Endothelial cell of umbilical vein (primary cell): ENCODE measurements around the gene MAD2L2. TPM values are rescaled to one million over a fixed set of nuclear protein-coding genes. Genes with fewer than 3 reads are reported as not detected.

Experiments
- BruUV-seq: library from RNA; stranded (reverse); fragments of 400-500 nt; replicated peaks from 2 replicates; lab custom pipeline; 2021; lab: Mats Ljungman, UMichigan
- CTCF ChIA-PET: fragments of 300-600, 350-600 bp; sonication (Branson Sonifier 250); formaldehyde crosslinking; loops from one replicate; lab custom pipeline; 2021; ENCODE audit warnings: antibody characterized with exemption, inconsistent platforms; lab: Charles Lee
- POLR2A ChIA-PET: fragments of 300-600, 350-600 bp; sonication (Branson Sonifier 250); formaldehyde crosslinking; loops from one replicate; lab custom pipeline; 2021; ENCODE audit warnings: antibody characterized with exemption, inconsistent platforms; lab: Charles Lee
- DNase-seq: peaks from one replicate; pipeline ENCODE4 v3.0.0-alpha.2; 2011; ENCODE audit warnings: low read depth, low spot score
- FAIRE-seq: peaks from 2 replicates; lab custom pipeline; 2011; peaks lifted over from hg19 to GRCh38; lab: Jason Lieb, UNC
- H2AFZ ChIP-seq: 2 replicates; pipeline ENCODE4 v1.6.0; 2012; ENCODE audit warnings: low read depth, low read length, control low read depth, inconsistent platforms
- H3K27ac ChIP-seq: 2 replicates; pipeline ENCODE4 v1.5.1; 2011; ENCODE audit warnings: low read depth, mild to moderate bottlenecking, control low read depth, low read length, moderate library complexity; ENCODE audit not compliant: insufficient read depth
- H3K27me3 ChIP-seq, 2 experiments: 2 replicates each; pipeline versions ENCODE4 v1.6.0 to v1.6.1; 2011; ENCODE audit warnings: low read length in 2 of 2, mixed read lengths in 1 of 2; ENCODE audit not compliant: control insufficient read depth in 2 of 2, insufficient read depth in 2 of 2
- H3K36me3 ChIP-seq, 2 experiments: 2 replicates in 1 of 2; 3 replicates in 1 of 2; pipeline ENCODE4 v1.5.1; 2011; ENCODE audit warnings: low read length in 2 of 2, mild to moderate bottlenecking in 1 of 2, moderate library complexity in 1 of 2; ENCODE audit not compliant: control insufficient read depth in 2 of 2, insufficient read depth in 2 of 2; ENCODE audit errors: extremely low read depth in 1 of 2
- H3K4me1 ChIP-seq: 3 replicates; pipeline ENCODE4 v1.5.1; 2011; ENCODE audit warnings: mild to moderate bottlenecking, low read length; ENCODE audit not compliant: control insufficient read depth, insufficient read depth; ENCODE audit errors: extremely low read depth
- H3K4me2 ChIP-seq: 2 replicates; pipeline ENCODE4 v1.6.1; 2011; ENCODE audit warnings: low read length, control low read depth, mixed read lengths; ENCODE audit not compliant: insufficient read depth
- H3K4me3 ChIP-seq, 3 experiments: fragments of 200-600 bp in 1 of 3; sonication (generic), shearing (Covaris generic) in 1 of 3; replicated peaks in 1 of 3; 2 replicates each; pipeline ENCODE4 v1.5.1; 2011 to 2016; ENCODE audit warnings: control low read depth in 3 of 3, low read length in 3 of 3, mild to moderate bottlenecking in 2 of 3, inconsistent platforms in 1 of 3, low read depth in 1 of 3, moderate library complexity in 1 of 3; ENCODE audit not compliant: insufficient read depth in 1 of 3
- H3K79me2 ChIP-seq: 2 replicates; pipeline ENCODE4 v1.6.0; 2012; ENCODE audit warnings: low read length, inconsistent platforms; ENCODE audit not compliant: control insufficient read depth, insufficient read depth
- H3K9ac ChIP-seq: replicated peaks from 2 replicates; pipeline ENCODE3; 2011; ENCODE audit warnings: low read length, control low read depth; ENCODE audit not compliant: insufficient read depth; ENCODE audit errors: extremely low read depth
- H3K9me1 ChIP-seq: replicated peaks from 3 replicates; pipeline ENCODE4 v1.6.0; 2011; ENCODE audit warnings: mild to moderate bottlenecking, low read length; ENCODE audit not compliant: control insufficient read depth, insufficient read depth; ENCODE audit errors: extremely low read depth
- H3K9me3 ChIP-seq: replicated peaks from 2 replicates; pipeline ENCODE4 v1.5.1; 2012; ENCODE audit warnings: low read length, inconsistent platforms; ENCODE audit not compliant: control insufficient read depth, insufficient read depth
- H4K20me1 ChIP-seq: replicated peaks from 2 replicates; pipeline ENCODE3; 2011; ENCODE audit warnings: mild to moderate bottlenecking, low read length; ENCODE audit not compliant: control insufficient read depth, insufficient read depth; ENCODE audit errors: extremely low read depth
- EZH2 ChIP-seq: IDR thresholded peaks from 2 replicates; pipeline ENCODE4 v1.6.1; 2012; ENCODE audit warnings: borderline replicate concordance, low read depth, mild to moderate bottlenecking, moderate library complexity, low read length, inconsistent platforms; ENCODE audit not compliant: severe bottlenecking
- GATA2 ChIP-seq: IDR thresholded peaks from 2 replicates; pipeline ENCODE4 v1.7.0; 2011; ENCODE audit warnings: low read depth, mild to moderate bottlenecking, moderate library complexity, mixed read lengths, low read length; ENCODE audit not compliant: insufficient read length, insufficient read depth
- JUN ChIP-seq: IDR thresholded peaks from 2 replicates; pipeline ENCODE4 v1.6.1; 2011; ENCODE audit warnings: borderline replicate concordance, low read depth; ENCODE audit not compliant: insufficient read length, insufficient read depth
- dilution Hi-C: fragments of 300-500 bp; cut with MboI; formaldehyde crosslinking; loops from one replicate; pipeline ENCODE4 v1.15.0; 2019; ENCODE audit warnings: low sequenced_read_pairs; ENCODE audit not compliant: extremely low pct_ligation_motif_present
- intact Hi-C: fragments of 100-400 bp; cut with micrococcal nuclease; formaldehyde crosslinking; loops from one replicate; pipeline ENCODE4 v1.10.0; 2022
- polyA plus RNA-seq, 4 experiments: library from polyadenylated mRNA; depleted of rRNA in 3 of 4; stranded (reverse) in 3 of 4; unstranded in 1 of 4; fragments of >200 nt; gene quantifications; 2 replicates each; pipeline versions ENCODE4 v1.2.1 to v1.2.3, GENCODE V29; 2011 to 2012; ENCODE audit warnings: missing spikeins in 1 of 4
- total RNA-seq: library from RNA; stranded (reverse); gene quantifications from 2 replicates; pipeline ENCODE4 v1.2.3, GENCODE V29; 2021
- TF ChIP-seq, protein P1 (sequence below), 2 donors: IDR thresholded peaks; 1 replicate in 1 of 2; 2 replicates in 1 of 2; pipeline ENCODE4 v1.5.1; 2011; ENCODE audit warnings: low read length in 2 of 2, mild to moderate bottlenecking in 2 of 2, moderate library complexity in 2 of 2, control low read depth in 1 of 2, inconsistent platforms in 1 of 2, low read depth in 1 of 2; ENCODE audit not compliant: insufficient read depth in 1 of 2; ENCODE audit errors: extremely low read depth in 1 of 2
- TF ChIP-seq, protein P2 (sequence below): IDR thresholded peaks from 2 replicates; pipeline ENCODE4 v1.6.1; 2011; ENCODE audit not compliant: insufficient read depth, insufficient read length

The MAD2L2 gene
- total and polyA plus RNA-seq, 2 donors (not counting 3 experiments of a cell fraction or from before 2014, with no cell fraction given): 35.9 to 74.2 TPM

DNA sequence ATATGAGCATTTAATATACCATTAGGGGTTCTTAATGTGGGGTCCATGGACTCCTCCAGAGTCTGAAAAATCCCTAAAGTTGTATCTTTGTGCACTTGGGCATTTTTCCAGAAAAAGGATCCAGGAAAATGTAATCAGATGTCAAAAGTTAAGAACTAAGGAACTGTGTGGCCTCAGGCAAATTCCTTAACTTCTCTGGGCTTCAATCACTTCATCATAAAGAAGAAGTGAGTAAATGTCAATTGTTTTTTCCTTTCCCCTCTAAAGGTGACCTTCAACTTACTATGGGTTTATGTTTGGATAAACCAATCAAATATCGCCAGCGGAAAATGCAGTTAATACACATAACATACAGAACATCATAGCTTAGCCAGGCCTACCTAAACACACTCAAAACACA lies 2.5 kb downstream of the MAD2L2 start:
- ChIA-PET CTCF (interaction anchor here (1.0 kb wide), 1 partner anchor 28 kb away, joined by 5 read pairs; no protein-coding TSS in a partner anchor), POLR2A (no interaction called here)
- Histone ChIP-seq H3K9me1 (no peaks in the 10 kb centered on the region), H3K9me3 (no peaks in the 10 kb centered on the region), H2AFZ (no peak overlapping the region), H3K27ac (no peak overlapping the region), H3K9ac (no peak overlapping the region), H3K36me3 (peaks cover 0 to 14% of the 10 kb centered on the region in 2 experiments), H3K4me1 (peaks cover 7% of the 10 kb centered on the region), H3K4me2 (no peak overlapping the region), H4K20me1 (no peaks in the 10 kb centered on the region), H3K79me2 (no peaks in the 10 kb centered on the region), H3K27me3 (peaks cover 3 to 6% of the 10 kb centered on the region in 2 experiments), H3K4me3 (no peak overlapping the region)
- FAIRE-seq (no peak), DNase-seq (no peak)
- dilution Hi-C loops (no loop called here), intact Hi-C loops (no loop called here)
- no TSS peak for BruUV-seq
- TF ChIP-seq EZH2 (no peak), JUN (no peak), GATA2 (no peak)
- TF ChIP-seq, protein P1, sequence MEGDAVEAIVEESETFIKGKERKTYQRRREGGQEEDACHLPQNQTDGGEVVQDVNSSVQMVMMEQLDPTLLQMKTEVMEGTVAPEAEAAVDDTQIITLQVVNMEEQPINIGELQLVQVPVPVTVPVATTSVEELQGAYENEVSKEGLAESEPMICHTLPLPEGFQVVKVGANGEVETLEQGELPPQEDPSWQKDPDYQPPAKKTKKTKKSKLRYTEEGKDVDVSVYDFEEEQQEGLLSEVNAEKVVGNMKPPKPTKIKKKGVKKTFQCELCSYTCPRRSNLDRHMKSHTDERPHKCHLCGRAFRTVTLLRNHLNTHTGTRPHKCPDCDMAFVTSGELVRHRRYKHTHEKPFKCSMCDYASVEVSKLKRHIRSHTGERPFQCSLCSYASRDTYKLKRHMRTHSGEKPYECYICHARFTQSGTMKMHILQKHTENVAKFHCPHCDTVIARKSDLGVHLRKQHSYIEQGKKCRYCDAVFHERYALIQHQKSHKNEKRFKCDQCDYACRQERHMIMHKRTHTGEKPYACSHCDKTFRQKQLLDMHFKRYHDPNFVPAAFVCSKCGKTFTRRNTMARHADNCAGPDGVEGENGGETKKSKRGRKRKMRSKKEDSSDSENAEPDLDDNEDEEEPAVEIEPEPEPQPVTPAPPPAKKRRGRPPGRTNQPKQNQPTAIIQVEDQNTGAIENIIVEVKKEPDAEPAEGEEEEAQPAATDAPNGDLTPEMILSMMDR (IDR thresholded peaks at IDR 0.05; ENCODE audit: extremely low read depth in 1 of 2, insufficient read depth in 1 of 2, low read depth in 1 of 2, low read length in 2 of 2): no peak
- TF ChIP-seq, protein P2, sequence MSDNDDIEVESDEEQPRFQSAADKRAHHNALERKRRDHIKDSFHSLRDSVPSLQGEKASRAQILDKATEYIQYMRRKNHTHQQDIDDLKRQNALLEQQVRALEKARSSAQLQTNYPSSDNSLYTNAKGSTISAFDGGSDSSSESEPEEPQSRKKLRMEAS: no peak
